Adrenal gland (tissue), 12 donors: Measurements from ENCODE around the gene HOXC13. TPM values are rescaled to one million over a fixed set of nuclear protein-coding genes. Genes with fewer than 3 reads are reported as not detected.

ENCODE experiments used
- DNase-seq, 7 donors: peaks; one replicate each; pipeline ENCODE4 v3.0.0-alpha.2; 2019 to 2020
- H3K27ac ChIP-seq, 5 donors: fragments of 200-600 bp; sonication (generic) in 4 of 5; 1 replicate in 3 of 5; 2 replicates in 2 of 5; pipeline versions ENCODE4 v1.5.1 to v1.8.0; 2016 to 2020; ENCODE audit warnings: mild to moderate bottlenecking in 1 of 5
- H3K27me3 ChIP-seq: fragments of 200-600 bp; 2 replicates; pipeline ENCODE4 v1.8.0; 2021
- H3K36me3 ChIP-seq, 2 donors: fragments of 200-600 bp; replicated peaks in 1 of 2; 1 replicate in 1 of 2; 2 replicates in 1 of 2; pipeline versions ENCODE4 v1.5.1 to v1.8.0; 2018 to 2022
- H3K4me1 ChIP-seq, 2 donors: fragments of 200-600 bp; replicated peaks in 1 of 2; 1 replicate in 1 of 2; 2 replicates in 1 of 2; pipeline versions ENCODE4 v1.5.1 to v1.8.0; 2018 to 2021
- H3K4me3 ChIP-seq, 4 donors: fragments of 200-600 bp; sonication (generic) in 3 of 4; one replicate each; pipeline ENCODE4 v1.5.1; 2016 to 2018
- H3K9me3 ChIP-seq, 3 donors: fragments of 200-600 bp; sonication (generic) in 1 of 3; replicated peaks in 1 of 3; 1 replicate in 2 of 3; 2 replicates in 1 of 3; pipeline versions ENCODE4 v1.5.1 to v1.8.0; 2016 to 2021
- CTCF ChIP-seq, 6 experiments: fragments of 450-650 bp in 4 of 6; fragments of 200-600 bp in 2 of 6; sonication (generic) in 1 of 6; IDR thresholded peaks; 1 replicate in 5 of 6; 2 replicates in 1 of 6; pipeline versions ENCODE4 v1.5.1 to v1.8.0; 2016 to 2021; ENCODE audit warnings: antibody characterized with exemption in 6 of 6, mild to moderate bottlenecking in 2 of 6, moderate library complexity in 1 of 6
- POLR2A ChIP-seq, 2 donors: fragments of 450-650 bp; IDR thresholded peaks; one replicate each; pipeline ENCODE4 v1.6.1; 2017; ENCODE audit warnings: antibody characterized with exemption in 2 of 2, mild to moderate bottlenecking in 2 of 2, moderate library complexity in 1 of 2
- WGBS, 4 donors: extraction: QIAGEN DNeasy Blood & Tissue Kit in 2 of 4; methylation state at CpG; one replicate each; pipeline versions ENCODE4 v1.1.5 to v1.1.7; 2013 to 2017; 5-methylcytosine and 5-hydroxymethylcytosine counted together
- intact Hi-C, 2 donors: fragments of 100-400 bp; cut with DNase I; formaldehyde crosslinking; loops; one replicate each; pipeline versions ENCODE4 v1.14.1 to v1.15.0; 2022 to 2023
- polyA plus RNA-seq, 3 donors: library from polyadenylated mRNA; stranded (reverse); fragments of 200-250 nt in 2 of 3; fragments of 350-450 nt in 1 of 3; fragmentation: Illumina TruSeq in 1 of 3; extraction: RNeasy Lipid Tissue Mini Kit (QIAGEN cat#74804) in 1 of 3; gene quantifications; one replicate each; pipeline ENCODE4 v1.2.3, GENCODE V29; 2013 to 2014
- total RNA-seq, 9 donors: library from RNA; depleted of rRNA in 4 of 9; stranded (reverse); fragments of >200 nt in 4 of 9; fragments of 120-200 nt in 1 of 9; fragmentation: NEBNext Ultra II Directional in 1 of 9; extraction: Animal tissue kit (Norgen Biotek cat#: 25700) in 1 of 9; gene quantifications; one replicate each; pipeline versions ENCODE4 v1.1.0 to v1.2.4, GENCODE V29; 2013 to 2023
- donor health status: healthy with polysubstance abuse.
- donor health status: Bipolar disorder and iron deficiency.
- donor health status: DM: yes; HTN: yes; CAD: no.
- donor health status: DM: no; HTN: no; CAD: no.
- donor health status: DM: no; HTN: no; CAD: no.
- donor health status: DM: yes; HTN: yes; CAD: no.

HOXC13 gene
- total and polyA plus RNA-seq, 12 donors, result 0.11 TPM; not detected in 11

GRCh38 chr12:53958128-53958527, 19.5 kb downstream of the HOXC13 start:
- intact Hi-C loops, result no loop called here
- Histone ChIP-seq H3K36me3 (no peaks in the 10 kb centered on the region), H3K4me3 (no peak overlapping the region), H3K9me3 (no peaks in the 10 kb centered on the region), H3K27me3 (peaks cover 100% of the 10 kb centered on the region), H3K27ac (no peak overlapping the region), H3K4me1 (no peaks in the 10 kb centered on the region)
- 23 to 48% (median 37%) methylated on average over 3 of the region's 3 CpGs for WGBS, 4 donors
- DNase-seq, result no peak
- TF ChIP-seq POLR2A (IDR thresholded peaks at IDR 0.05) (no peak), CTCF (IDR thresholded peaks at IDR 0.05) (no peak)

DNA sequence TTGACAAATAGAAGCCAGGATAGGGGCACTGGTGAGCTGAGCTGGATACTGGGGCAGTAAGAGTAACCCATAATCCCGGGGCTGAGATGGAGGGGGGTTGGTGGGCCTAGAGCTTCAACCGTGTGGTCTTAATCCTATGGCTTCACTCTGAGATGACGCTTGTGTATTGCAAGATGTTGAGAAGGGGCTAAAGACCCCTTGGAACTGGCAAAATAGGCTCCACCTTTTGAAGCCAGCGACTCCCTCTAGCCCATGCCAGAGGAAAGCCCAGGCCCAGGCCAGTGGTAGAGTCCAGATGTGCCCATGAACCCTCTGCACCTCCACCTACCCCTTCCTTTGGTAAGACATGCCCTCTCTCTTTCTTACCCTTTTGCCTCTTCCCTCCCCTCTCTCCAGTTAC, 20.7 kb downstream of the HOXC13 start:
- H3K4me1 ChIP-seq, result no peaks in the 10 kb centered on the region
- H3K36me3 ChIP-seq, result no peaks in the 10 kb centered on the region
- H3K4me3 ChIP-seq, result no peak overlapping the region
- WGBS, 4 donors, result 5 to 18% (median 14%) methylated on average over 4 of the region's 4 CpGs
- TF ChIP-seq POLR2A (IDR thresholded peaks at IDR 0.05), result no peak
- TF ChIP-seq CTCF (IDR thresholded peaks at IDR 0.05), result no peak
- intact Hi-C loops, result no loop called here
- H3K27ac ChIP-seq, result no peak overlapping the region
- H3K9me3 ChIP-seq, result no peaks in the 10 kb centered on the region
- DNase-seq, result no peak
- H3K27me3 ChIP-seq, result peaks cover 100% of the 10 kb centered on the region

- DNase-seq, result no peak
- Histone ChIP-seq H3K4me1 (peaks cover 0 to 3% of the 10 kb centered on the region in 2 donors), H3K36me3 (no peaks in the 10 kb centered on the region), H3K27ac (no peak overlapping the region), H3K9me3 (no peaks in the 10 kb centered on the region), H3K27me3 (peaks cover 100% of the 10 kb centered on the region), H3K4me3 (no peak overlapping the region)
- TF ChIP-seq POLR2A (IDR thresholded peaks at IDR 0.05) (no peak), CTCF (IDR thresholded peaks at IDR 0.05) (no peak)
- WGBS, 4 donors, result 11 to 13% (median 12%) methylated on average over 23 to 39 of the region's 39 CpGs
- intact Hi-C loops, result loop anchor here in 1 of 2 donors (10.0 kb wide), 1 partner anchor 256 kb away; no protein-coding TSS in a partner anchor
Measured at GRCh38 chr12:53960187-53961024, 21.8 kb downstream of the HOXC13 start.

DNA sequence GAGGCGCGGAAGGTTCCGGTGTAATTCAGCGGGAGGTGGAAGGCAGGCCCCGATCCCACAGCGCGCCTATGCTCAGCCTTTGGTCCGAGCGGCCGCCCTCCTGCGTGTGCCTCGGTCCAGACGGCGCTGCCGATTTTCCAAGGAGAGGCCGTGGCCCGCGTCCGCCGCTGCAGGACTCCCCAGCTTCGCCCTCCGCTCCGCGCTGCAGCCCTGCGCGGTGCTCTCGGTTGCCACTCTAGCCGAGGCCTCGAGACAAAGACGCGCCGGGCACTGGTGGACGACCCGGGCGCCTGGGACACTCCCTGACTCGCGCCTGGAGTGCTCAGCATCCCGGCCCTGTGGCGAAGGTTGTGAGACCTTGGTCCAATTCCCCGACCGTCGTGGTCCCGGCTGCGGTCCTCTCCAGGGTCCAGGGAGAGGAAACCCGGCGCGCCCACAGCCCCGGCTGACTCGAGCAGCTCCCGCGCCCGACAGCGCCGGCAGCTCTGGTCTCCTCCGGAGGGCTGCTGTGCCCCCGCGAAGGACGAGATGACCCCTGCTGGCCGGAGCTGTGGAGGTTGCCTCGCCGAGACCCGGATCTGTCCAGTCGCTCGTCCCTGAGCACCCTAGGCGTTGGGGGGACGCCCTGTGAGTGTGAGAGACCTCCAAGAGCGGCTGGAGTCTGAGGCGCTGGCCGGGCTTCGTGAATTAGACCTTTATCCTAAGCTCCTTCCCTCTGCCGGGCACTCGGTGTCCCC, 22.6 kb downstream of the HOXC13 start:
- no peak for DNase-seq
- Histone ChIP-seq H3K4me3 (no peak overlapping the region), H3K9me3 (no peaks in the 10 kb centered on the region), H3K4me1 (peaks cover 0 to 3% of the 10 kb centered on the region in 2 donors), H3K36me3 (no peaks in the 10 kb centered on the region), H3K27me3 (peaks cover 100% of the 10 kb centered on the region), H3K27ac (no peak overlapping the region)
- TF ChIP-seq CTCF (IDR thresholded peaks at IDR 0.05) (no peak), POLR2A (IDR thresholded peaks at IDR 0.05) (no peak)
- 3 to 6% (median 4%) methylated on average over 7 to 72 of the region's 72 CpGs for WGBS, 4 donors
- intact Hi-C loops, result loop anchor here in 1 of 2 donors (10.0 kb wide), 1 partner anchor 256 kb away; no protein-coding TSS in a partner anchor
